Measurements from ENCODE around the gene RIPOR3. TPM values are rescaled to one million over a fixed set of nuclear protein-coding genes. Genes with fewer than 3 reads are reported as not detected.

RIPOR3 gene
- total and polyA plus RNA-seq, 9 of the 15 experiments (the other 6 are each of a cell fraction or from before 2014, with no cell fraction given), result 3.3 to 62.7 (median 21.4) TPM

DNA sequence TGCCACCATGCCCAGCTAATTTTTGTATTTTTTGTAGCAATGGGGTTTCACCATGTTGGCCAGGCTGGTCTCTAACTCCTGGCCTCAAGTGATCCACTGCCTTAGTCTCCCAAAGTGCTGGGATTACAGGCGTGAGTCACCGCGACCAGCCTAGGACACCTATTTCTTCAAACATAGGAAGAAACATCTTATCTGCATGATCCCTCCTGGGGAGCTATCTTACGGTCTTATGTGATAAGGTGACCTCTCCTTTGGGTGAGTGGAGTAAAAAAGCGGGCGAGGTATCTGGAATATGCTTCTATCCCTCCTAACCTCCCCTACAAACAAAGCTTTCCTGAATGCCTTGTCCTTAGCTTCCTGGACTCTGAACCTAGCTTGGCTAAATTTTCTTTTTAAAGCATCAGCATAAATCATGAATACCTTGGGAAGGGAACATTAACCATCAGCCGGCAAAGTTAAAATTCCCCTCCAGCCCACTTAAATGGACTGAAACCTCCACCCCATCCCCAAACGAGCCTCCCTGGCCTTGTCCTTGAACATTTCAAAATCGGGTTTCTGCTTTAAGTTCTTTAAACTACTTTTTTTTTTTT lies 24.5 kb downstream of the RIPOR3 start (continued):
- no peak for TF ChIP-seq FOXP4 (CRISPR knock-in tag; IDR thresholded peaks at IDR 0.05; ENCODE audit: borderline replicate concordance)
- no peak for TF ChIP-seq CBX1 (IDR thresholded peaks at IDR 0.05; ENCODE audit: low read depth)
- no peak for TF ChIP-seq GABPB1 (CRISPR knock-in tag; IDR thresholded peaks at IDR 0.05)
- no peak for TF ChIP-seq KLF13 (tag; IDR thresholded peaks at IDR 0.05; ENCODE audit: borderline replicate concordance, low read depth)
- no peak for TF ChIP-seq ZBTB9 (CRISPR knock-in tag; IDR thresholded peaks at IDR 0.05)
- TF ChIP-seq GATAD2B (IDR thresholded peaks at IDR 0.05; ENCODE audit: borderline replicate concordance), result no peak
- TF ChIP-seq CBFA2T2 (conservative IDR thresholded peaks at IDR 0.05), result peak; percentile 60
- TF ChIP-seq CXXC5 (CRISPR knock-in tag; IDR thresholded peaks at IDR 0.05), result peak; percentile 21; the same call in 1 of the 2 replicates
- TF ChIP-seq ZNF830 (CRISPR knock-in tag; IDR thresholded peaks at IDR 0.05), result no peak
- TF ChIP-seq, protein P1, sequence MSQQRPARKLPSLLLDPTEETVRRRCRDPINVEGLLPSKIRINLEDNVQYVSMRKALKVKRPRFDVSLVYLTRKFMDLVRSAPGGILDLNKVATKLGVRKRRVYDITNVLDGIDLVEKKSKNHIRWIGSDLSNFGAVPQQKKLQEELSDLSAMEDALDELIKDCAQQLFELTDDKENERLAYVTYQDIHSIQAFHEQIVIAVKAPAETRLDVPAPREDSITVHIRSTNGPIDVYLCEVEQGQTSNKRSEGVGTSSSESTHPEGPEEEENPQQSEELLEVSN (IDR thresholded peaks at IDR 0.05; ENCODE audit: borderline replicate concordance in 1 of 2, extremely low read depth in 1 of 2, insufficient read depth in 1 of 2, insufficient read length in 1 of 2, low read depth in 1 of 2, low read length in 1 of 2, poor library complexity in 1 of 2, severe bottlenecking in 1 of 2), result no peak
- no peak for TF ChIP-seq BMI1 (IDR thresholded peaks at IDR 0.05; ENCODE audit: low read length)
- no peak for TF ChIP-seq IRF9 (tag; IDR thresholded peaks at IDR 0.05)
- TF ChIP-seq ZFP30 (CRISPR knock-in tag; IDR thresholded peaks at IDR 0.05; ENCODE audit: borderline replicate concordance), result no peak
- TF ChIP-seq KAT2B (IDR thresholded peaks at IDR 0.05; ENCODE audit: low read depth, low read length), result no peak
- no peak for TF ChIP-seq POLR2H (tag; IDR thresholded peaks at IDR 0.05; ENCODE audit: low read depth)
- TF ChIP-seq FOS (IDR thresholded peaks at IDR 0.05; ENCODE audit: extremely low read depth, insufficient read length), result peak; percentile 1
- TF ChIP-seq ERF (CRISPR knock-in tag; IDR thresholded peaks at IDR 0.05), result no peak
- TF ChIP-seq EGR1 (conservative IDR thresholded peaks at IDR 0.05), result no peak
- peak; percentile 87 for TF ChIP-seq SMARCA4 (IDR thresholded peaks at IDR 0.05)
- no peak for TF ChIP-seq CEBPZ (IDR thresholded peaks at IDR 0.05; ENCODE audit: borderline replicate concordance, low read depth, low read length)

Data from K562 (cell line).